GM21367 (cell line): Measurements from ENCODE around the gene LTB4R2.

ENCODE experiments used
- ATAC-seq: cut with Tn5 transposase; IDR thresholded peaks from one replicate; pipeline ENCODE4 v1.9.1; 2021; ENCODE audit not compliant: unreplicated experiment

Gene LTB4R2

GRCh38 chr14:24298892-24299254 lies 11.1 kb upstream of the LTB4R2 start:
- ATAC-seq: no peak

DNA sequence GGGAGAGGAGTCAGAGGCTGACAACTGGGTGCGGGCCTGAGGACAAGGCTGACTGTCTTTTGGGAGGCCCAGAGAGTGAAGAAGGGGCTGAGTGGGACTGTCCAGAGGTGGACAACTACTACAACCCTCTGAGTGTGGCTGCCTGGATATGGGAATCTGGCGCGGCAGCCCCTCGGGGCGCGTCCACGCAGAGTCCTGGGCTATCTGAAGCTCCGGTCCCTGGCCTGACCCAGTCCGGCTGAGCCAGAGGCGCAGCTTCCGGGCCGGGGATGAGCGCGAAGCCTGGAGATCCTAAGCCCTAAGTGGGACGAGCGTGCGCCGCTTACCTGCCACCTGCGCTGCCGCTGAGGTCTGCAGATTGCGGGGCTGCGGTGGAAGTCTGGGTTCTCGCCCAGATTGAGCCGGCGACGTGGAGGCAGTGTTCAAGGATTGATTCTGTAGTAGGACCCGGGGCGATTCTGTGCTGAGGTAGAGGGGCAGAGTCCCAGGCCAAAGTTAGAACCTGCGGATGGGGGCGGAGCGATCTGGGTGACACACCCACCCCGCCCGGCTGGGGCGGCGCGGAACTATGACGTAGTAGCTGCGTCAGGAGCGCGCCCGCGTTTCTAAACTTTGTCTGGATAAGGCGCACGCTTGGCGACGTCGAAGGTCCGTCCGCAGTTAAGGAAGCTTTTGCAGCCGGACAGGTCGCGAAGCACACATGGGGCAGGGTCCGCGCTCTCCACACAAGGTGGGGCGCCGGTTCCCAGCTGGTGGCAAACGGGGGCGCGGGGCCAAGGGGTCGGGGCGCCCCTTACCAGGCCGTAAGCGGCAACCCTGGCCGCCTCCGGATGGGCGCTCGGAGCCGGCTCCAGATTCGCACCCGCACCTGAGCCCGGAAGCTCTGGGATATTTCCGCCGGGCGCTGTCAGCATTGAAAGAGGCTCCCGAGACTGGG lies 10.4 kb upstream of the LTB4R2 start, which contains the start of the genes DHRS1 and NOP9:
TSS of gene DHRS1 (minus strand) at position 526 of the 937 bp plus-strand sequence. CDS start 674 bp downstream, outside the sequence.
TSS of gene NOP9 (plus strand) at position 596 of the 937 bp plus-strand sequence. CDS start at position 701, 105 bp downstream.
- ATAC-seq: peak; percentile 57

- ATAC-seq: no peak
Observed at GRCh38 chr14:24300326-24300980, 9.5 kb upstream of the LTB4R2 start.

DNA sequence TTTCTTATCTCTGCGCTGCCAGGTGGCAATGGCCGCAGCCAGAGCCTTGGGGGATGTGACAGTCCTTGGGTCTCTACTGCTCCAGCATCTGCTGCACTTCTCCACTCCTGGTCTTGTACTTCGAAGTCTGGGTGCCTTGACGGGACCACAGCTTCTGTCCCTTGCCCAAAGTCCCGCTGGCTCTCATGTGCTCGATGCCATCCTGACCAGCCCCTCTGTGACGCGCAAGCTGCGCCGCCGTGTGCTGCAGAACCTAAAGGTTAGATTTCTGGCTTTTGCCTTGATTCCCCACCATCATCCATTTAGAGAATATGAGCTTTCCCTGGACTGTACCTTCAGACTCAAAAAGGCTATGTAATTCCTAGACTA lies 5.9 kb upstream of the LTB4R2 start:
- no peak for ATAC-seq

- no peak for ATAC-seq
Observed at GRCh38 chr14:24307156-24307574, 2.8 kb upstream of the LTB4R2 start.

DNA sequence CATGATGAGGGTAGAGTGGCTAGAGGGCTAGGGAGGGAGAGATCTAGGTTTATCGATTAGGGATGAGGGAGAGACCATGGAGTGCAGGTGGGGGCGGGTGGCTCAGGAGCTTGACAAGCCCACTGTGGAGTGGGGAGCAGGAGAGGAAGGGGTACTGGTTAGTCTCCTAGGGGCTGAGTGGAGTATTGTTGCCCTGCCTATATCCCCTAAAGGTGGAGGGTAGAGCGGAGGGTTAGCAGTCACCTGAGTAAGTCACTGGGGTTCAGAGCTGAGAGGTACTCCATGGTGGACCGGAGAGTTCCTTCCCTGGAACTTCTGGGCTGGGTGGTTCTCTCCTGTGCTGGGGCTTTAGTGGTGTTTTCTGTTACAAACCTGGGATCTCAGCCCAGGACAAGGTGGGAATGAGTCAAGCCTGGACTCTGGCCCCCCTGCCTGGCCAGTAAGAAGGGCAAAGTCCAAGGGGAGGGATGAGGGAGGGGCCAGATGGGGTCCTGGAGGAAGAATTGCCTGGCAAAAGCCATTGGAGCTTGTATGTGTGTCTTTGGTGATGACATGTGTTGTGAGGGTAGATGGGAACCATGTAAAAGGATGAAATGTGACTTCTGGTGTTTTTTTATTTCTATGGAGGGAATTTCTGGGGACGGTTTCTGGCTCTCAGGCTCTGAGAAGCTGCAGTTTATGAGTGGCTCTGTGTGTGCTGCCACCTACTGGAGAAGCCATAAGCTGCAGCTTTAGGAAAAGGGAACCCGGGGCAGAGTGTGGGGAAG lies 2.2 kb upstream of the LTB4R2 start, which contains the start of gene CIDEB:
TSS of gene CIDEB (minus strand) at position 403 of the 767 bp plus-strand sequence. CDS start at position 284, 119 bp downstream.
- ATAC-seq: no peak

- ATAC-seq: no peak
Observed at GRCh38 chr14:24308342-24309124, 1.4 kb upstream of the LTB4R2 start.

DNA sequence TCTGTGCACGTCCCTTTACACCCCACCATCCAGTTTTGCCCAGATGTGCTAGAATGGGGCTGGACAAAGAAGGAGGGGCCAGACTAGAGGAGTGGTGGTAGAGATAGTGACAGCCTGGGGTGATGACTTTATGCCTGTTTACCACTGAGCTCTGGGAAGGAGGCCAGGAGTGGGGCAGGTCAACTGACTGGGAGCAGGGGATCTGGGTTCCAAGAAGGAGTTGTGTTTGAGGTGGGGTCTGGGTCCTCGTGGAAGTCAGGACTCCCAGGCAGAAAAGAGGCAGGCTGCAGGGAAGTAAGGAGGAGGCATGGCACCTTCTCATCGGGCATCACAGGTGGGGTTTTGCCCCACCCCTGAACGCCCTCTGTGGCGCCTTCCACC lies 315 bp downstream of the LTB4R2 start:
- ATAC-seq: no peak

DNA sequence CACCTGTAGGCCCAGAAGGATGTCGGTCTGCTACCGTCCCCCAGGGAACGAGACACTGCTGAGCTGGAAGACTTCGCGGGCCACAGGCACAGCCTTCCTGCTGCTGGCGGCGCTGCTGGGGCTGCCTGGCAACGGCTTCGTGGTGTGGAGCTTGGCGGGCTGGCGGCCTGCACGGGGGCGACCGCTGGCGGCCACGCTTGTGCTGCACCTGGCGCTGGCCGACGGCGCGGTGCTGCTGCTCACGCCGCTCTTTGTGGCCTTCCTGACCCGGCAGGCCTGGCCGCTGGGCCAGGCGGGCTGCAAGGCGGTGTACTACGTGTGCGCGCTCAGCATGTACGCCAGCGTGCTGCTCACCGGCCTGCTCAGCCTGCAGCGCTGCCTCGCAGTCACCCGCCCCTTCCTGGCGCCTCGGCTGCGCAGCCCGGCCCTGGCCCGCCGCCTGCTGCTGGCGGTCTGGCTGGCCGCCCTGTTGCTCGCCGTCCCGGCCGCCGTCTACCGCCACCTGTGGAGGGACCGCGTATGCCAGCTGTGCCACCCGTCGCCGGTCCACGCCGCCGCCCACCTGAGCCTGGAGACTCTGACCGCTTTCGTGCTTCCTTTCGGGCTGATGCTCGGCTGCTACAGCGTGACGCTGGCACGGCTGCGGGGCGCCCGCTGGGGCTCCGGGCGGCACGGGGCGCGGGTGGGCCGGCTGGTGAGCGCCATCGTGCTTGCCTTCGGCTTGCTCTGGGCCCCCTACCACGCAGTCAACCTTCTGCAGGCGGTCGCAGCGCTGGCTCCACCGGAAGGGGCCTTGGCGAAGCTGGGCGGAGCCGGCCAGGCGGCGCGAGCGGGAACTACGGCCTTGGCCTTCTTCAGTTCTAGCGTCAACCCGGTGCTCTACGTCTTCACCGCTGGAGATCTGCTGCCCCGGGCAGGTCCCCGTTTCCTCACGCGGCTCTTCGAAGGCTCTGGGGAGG lies 985 bp downstream of the LTB4R2 start, which contains the start of gene LTB4R:
TSS of gene LTB4R (plus strand) at position 857 of the 959 bp plus-strand sequence. CDS start 4,150 bp downstream, outside the sequence.
- ATAC-seq: peak; percentile 54

DNA sequence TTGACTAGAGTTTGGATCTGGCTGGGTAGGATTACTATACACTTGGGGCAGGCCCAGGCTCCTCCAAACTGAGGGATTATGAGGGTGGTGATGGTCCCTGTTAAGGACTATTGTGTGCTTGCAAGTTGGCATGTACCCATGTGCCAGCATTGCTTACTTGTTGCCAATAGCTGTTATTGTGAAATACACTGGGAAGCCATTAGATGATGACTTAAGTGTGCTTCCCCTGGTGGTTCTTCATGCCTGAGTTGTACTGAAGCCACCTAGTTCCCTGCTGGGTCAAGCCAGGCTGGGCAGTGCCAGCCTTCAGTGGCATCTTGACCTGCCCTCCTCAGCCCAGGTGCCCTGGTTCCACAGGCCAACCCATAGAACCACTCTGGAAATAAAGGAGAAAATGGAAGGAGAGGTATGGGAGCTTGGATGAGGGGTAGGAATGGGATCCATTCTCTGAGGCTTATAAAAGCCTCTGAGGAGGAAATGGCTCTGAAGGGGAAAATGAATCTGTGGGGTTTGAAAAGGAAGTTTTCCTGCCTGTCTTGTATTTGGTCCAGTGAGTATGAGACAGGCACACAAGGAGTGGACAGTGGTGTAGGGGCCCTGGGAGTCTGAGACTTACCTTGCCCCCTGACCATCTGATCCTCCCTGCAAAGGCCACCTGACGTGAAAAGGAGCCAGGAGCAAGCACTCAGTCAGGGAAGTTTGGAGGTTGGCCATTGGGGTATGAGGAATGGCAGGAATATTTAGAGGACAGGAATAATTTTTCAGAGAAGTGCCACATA lies 2.1 kb downstream of the LTB4R2 start:
- no peak for ATAC-seq

- ATAC-seq: no peak
Observed at GRCh38 chr14:24312736-24313507, 3.0 kb downstream of the LTB4R2 start.

DNA sequence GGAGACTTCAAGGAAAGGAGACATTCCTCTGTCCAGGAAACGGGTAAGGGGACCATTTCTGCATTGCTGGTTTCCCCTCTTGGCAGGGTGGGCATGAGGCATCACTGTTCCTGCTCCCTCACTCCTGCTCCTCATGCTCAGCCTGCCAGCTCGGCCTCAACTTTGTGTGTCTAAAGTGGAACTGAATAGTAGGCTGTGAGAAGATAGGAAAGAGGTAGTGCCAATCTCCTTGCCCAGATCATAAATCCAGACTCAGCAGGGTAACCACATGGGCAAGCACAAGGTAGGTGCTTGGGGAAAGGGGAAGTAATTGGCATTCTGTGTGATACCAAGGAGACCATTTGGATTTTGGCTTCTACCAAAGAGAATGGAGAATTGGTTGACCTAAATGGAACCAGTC lies 4.0 kb downstream of the LTB4R2 start:
- no peak for ATAC-seq

DNA sequence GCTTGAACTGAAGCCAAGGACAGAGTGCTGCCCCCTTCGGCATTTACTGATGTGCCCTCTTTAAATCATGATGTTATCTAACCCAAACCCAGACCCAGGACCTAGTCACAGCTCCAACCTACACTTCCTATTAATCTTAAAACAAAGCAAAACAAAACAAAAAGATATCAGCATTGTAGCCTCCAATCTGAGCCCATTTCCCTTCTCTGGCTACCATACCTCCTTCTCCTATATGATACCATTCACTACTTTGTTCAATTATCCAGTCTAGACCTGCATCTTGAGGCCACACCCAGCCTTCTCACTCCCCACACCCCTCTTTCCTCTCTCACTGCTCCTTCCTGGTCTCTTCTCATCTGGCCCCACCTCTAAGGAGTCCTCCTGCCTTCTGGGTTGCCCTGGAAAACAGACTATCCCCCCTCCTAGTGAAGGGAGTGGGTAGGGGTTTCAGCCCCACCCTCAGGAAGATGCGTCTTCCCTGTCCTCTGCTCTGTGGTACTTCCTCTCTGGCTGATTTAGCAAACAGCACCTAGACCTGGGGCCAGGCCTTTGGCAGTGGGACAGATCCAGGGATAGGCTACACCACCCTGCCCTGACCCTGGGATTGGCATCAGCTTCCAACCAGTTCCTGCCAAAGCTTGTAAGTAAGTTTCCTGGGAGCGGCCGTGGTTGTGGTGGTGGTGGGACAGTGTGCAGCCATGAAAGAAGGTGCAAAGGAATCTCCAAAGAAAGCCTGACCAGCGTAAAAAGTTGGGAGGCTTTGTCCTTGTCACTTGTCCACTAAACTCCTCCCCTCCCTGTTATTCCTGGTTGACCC lies 4.6 kb downstream of the LTB4R2 start:
- no peak for ATAC-seq

- no peak for ATAC-seq
Observed at GRCh38 chr14:24315243-24315806, 5.4 kb downstream of the LTB4R2 start.

GRCh38 chr14:24315807-24316596 lies 6.1 kb downstream of the LTB4R2 start:
- no peak for ATAC-seq

DNA sequence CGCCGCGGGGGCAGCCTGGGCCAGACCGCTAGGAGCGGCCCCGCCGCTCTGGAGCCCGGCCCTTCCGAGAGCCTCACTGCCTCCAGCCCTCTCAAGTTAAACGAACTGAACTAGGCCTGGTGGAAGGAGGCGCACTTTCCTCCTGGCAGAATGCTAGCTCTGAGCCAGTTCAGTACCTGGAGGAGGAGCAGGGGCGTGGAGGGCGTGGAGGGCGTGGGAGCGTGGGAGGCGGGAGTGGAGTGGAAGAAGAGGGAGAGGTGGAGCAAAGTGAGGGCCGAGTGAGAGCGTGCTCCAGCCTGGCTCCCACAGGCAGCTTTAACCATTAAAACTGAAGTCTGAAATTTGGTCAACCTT lies 6.6 kb downstream of the LTB4R2 start:
- ATAC-seq: no peak
